IMR-90 (cell line): ENCODE results near the gene OLFML3. TPM values are rescaled to one million over a fixed set of nuclear protein-coding genes. Genes with fewer than 3 reads are reported as not detected.
"Not testable (repeated sequence)": the region's sequence is repeated elsewhere in the genome, so short reads cannot be mapped to it uniquely, and the experiment has no call there.

Experiments used
- ATAC-seq: fragments of 200-7000 bp; cut with Tn5 transposase; 2 replicates; pipeline ENCODE4 v1.9.1; 2020; ENCODE audit warnings: low read depth, mild to moderate bottlenecking, moderate library complexity
- BruUV-seq: library from RNA; stranded (reverse); fragments of 400-500 nt; replicated peaks from 2 replicates; lab custom pipeline; 2021; lab: Mats Ljungman, UMichigan
- CTCF ChIA-PET: fragments of 300-600 bp; formaldehyde crosslinking; extraction: SDS; loops from one replicate; lab custom pipeline; 2021; ENCODE audit warnings: antibody characterized with exemption; lab: Yijun Ruan, JAX
- POLR2A ChIA-PET: fragments of 300-600 bp; sonication (Branson Sonifier 250); formaldehyde crosslinking; loops from one replicate; lab custom pipeline; 2022; ENCODE audit warnings: antibody characterized with exemption; ENCODE audit not compliant: unreplicated experiment; lab: Charles Lee
- DNase-seq: peaks from one replicate; pipeline ENCODE4 v3.0.0; 2013
- H2AFZ ChIP-seq: replicated peaks from 2 replicates; pipeline ENCODE3; 2013; ENCODE audit warnings: low read length, mild to moderate bottlenecking; ENCODE audit not compliant: poor library complexity
- H2AK5ac ChIP-seq: 2 replicates; pipeline ENCODE4 v1.6.1; 2013; ENCODE audit warnings: low read depth, low read length, inconsistent platforms
- H2AK9ac ChIP-seq: replicated peaks from 2 replicates; pipeline ENCODE3; 2013; ENCODE audit warnings: mild to moderate bottlenecking, low read depth, low read length, moderate library complexity; ENCODE audit not compliant: poor library complexity
- H2BK120ac ChIP-seq: 2 replicates; pipeline ENCODE4 v1.6.1; 2013; ENCODE audit warnings: low read depth, low read length, inconsistent platforms
- H2BK15ac ChIP-seq: 3 replicates; pipeline ENCODE4 v1.6.1; 2013; ENCODE audit warnings: low read depth, low read length, inconsistent platforms
- H2BK20ac ChIP-seq: 2 replicates; pipeline ENCODE4 v1.6.1; 2013; ENCODE audit warnings: low read depth, mild to moderate bottlenecking, inconsistent platforms, low read length, moderate library complexity
- H2BK5ac ChIP-seq: 2 replicates; pipeline ENCODE4 v1.6.1; 2013; ENCODE audit warnings: mild to moderate bottlenecking, low read depth, low read length, inconsistent platforms; ENCODE audit not compliant: poor library complexity, severe bottlenecking
- H3K14ac ChIP-seq: replicated peaks from 2 replicates; pipeline ENCODE4 v1.6.1; 2013; ENCODE audit warnings: low read depth, low read length, inconsistent platforms
- H3K18ac ChIP-seq: 2 replicates; pipeline ENCODE4 v1.6.1; 2013; ENCODE audit warnings: low read depth, low read length, control low read depth
- H3K23ac ChIP-seq: 2 replicates; pipeline ENCODE4 v1.6.1; 2013; ENCODE audit warnings: low read depth, low read length, inconsistent platforms
- H3K27ac ChIP-seq: 2 replicates; pipeline ENCODE4 v1.5.1; 2013; ENCODE audit warnings: mild to moderate bottlenecking, control low read depth, low read length; ENCODE audit not compliant: insufficient read depth
- H3K27me3 ChIP-seq: 2 replicates; pipeline ENCODE4 v1.6.1; 2013; ENCODE audit warnings: low read length; ENCODE audit not compliant: control insufficient read depth, insufficient read depth
- H3K36me3 ChIP-seq: 2 replicates; pipeline ENCODE4 v1.6.1; 2013; ENCODE audit warnings: low read length, mixed read lengths; ENCODE audit not compliant: control insufficient read depth, insufficient read depth
- H3K4ac ChIP-seq: 2 replicates; pipeline ENCODE4 v1.6.1; 2013; ENCODE audit warnings: low read depth, low read length, inconsistent platforms
- H3K4me1 ChIP-seq: 2 replicates; pipeline ENCODE4 v1.6.1; 2013; ENCODE audit warnings: low read length, mixed read lengths; ENCODE audit not compliant: control insufficient read depth, insufficient read depth
- H3K4me2 ChIP-seq: 2 replicates; pipeline ENCODE4 v1.6.1; 2013; ENCODE audit warnings: low read depth, mild to moderate bottlenecking, control low read depth, low read length, moderate library complexity
- H3K4me3 ChIP-seq: 2 replicates; pipeline ENCODE4 v1.5.1; 2013; ENCODE audit warnings: low read depth, mild to moderate bottlenecking, control low read depth, low read length, moderate library complexity; ENCODE audit not compliant: insufficient read depth
- H3K56ac ChIP-seq: 2 replicates; pipeline ENCODE4 v1.6.1; 2013; ENCODE audit warnings: low read length, inconsistent platforms; ENCODE audit not compliant: insufficient read depth; ENCODE audit errors: extremely low read depth
- H3K79me1 ChIP-seq, 2 experiments: 2 replicates each; pipeline ENCODE4 v1.6.1; 2013; ENCODE audit warnings: low read length in 2 of 2, inconsistent platforms in 1 of 2, low read depth in 1 of 2
- H3K9ac ChIP-seq: 2 replicates; pipeline ENCODE4 v1.6.1; 2013; ENCODE audit warnings: low read depth, low read length, control low read depth
- H3K9me1 ChIP-seq: 2 replicates; pipeline ENCODE4 v1.6.1; 2013; ENCODE audit warnings: low read length, inconsistent platforms; ENCODE audit not compliant: insufficient read depth
- H3K9me3 ChIP-seq: 2 replicates; pipeline ENCODE4 v1.6.1; 2013; ENCODE audit warnings: low read length; ENCODE audit not compliant: control insufficient read depth, insufficient read depth
- H4K20me1 ChIP-seq: 2 replicates; pipeline ENCODE4 v1.6.1; 2013; ENCODE audit warnings: low read length, inconsistent platforms; ENCODE audit not compliant: insufficient read depth
- H4K5ac ChIP-seq: 2 replicates; pipeline ENCODE4 v1.6.1; 2013; ENCODE audit warnings: mild to moderate bottlenecking, low read depth, low read length, control low read depth
- H4K8ac ChIP-seq, 2 experiments: 2 replicates each; pipeline ENCODE4 v1.6.1; 2013; ENCODE audit warnings: low read depth in 2 of 2, low read length in 2 of 2, control low read depth in 1 of 2, inconsistent platforms in 1 of 2
- H4K91ac ChIP-seq: 2 replicates; pipeline ENCODE4 v1.6.1; 2013; ENCODE audit warnings: low read depth, low read length, inconsistent platforms; ENCODE audit not compliant: insufficient read depth
- WGBS, 2 experiments: methylation state at CpG; one replicate each; pipeline versions ENCODE4 v1.1.5 to v1.1.7; 2013; ENCODE audit warnings: missing lambda C conversion rate in 2 of 2; ENCODE audit not compliant: insufficient read length in 1 of 2; ENCODE audit errors: extremely low coverage in 2 of 2; 5-methylcytosine and 5-hydroxymethylcytosine counted together
- dilution Hi-C: fragments of 300-500 bp; cut with HindIII; formaldehyde crosslinking; loops from one replicate; pipeline ENCODE4 v1.14.3; 2018; ENCODE audit warnings: low sequenced_read_pairs; ENCODE audit not compliant: unreplicated experiment
- in situ Hi-C: fragments of 300-500 bp; cut with MboI; formaldehyde crosslinking; loops from 3 replicates; pipeline ENCODE4 v1.14.3; 2019; ENCODE audit warnings: low sequenced_read_pairs, inconsistent platforms, mixed read lengths
- intact Hi-C: fragments of 100-400 bp; cut with micrococcal nuclease; formaldehyde crosslinking; loops from 2 replicates; pipeline ENCODE4 v1.10.0; 2022
- polyA plus RNA-seq, 3 experiments: library from polyadenylated mRNA; depleted of rRNA; stranded (reverse); fragments of >200 nt; gene quantifications; 2 replicates each; pipeline ENCODE4 v1.2.3, GENCODE V29; 2012; ENCODE audit warnings: low replicate concordance in 1 of 3
- total RNA-seq: library from RNA; depleted of rRNA; stranded (reverse); fragments of >200 nt; gene quantifications from 2 replicates; pipeline ENCODE4 v1.2.3, GENCODE V29; 2012

Gene OLFML3
- total and polyA plus RNA-seq, 2 of the 4 experiments (the other 2 are of a cell fraction), result 40.9 to 71.3 TPM

GRCh38 chr1:114019724-114020123 is 40.5 kb downstream of the OLFML3 start:
- H3K27me3 ChIP-seq, H3K9me1 ChIP-seq, H2AK9ac ChIP-seq, BruUV-seq, H3K79me1 ChIP-seq, H3K18ac ChIP-seq, ATAC-seq, H4K20me1 ChIP-seq, POLR2A ChIA-PET, H3K14ac ChIP-seq, dilution Hi-C loops, H3K27ac ChIP-seq, H3K4me2 ChIP-seq, H3K4me3 ChIP-seq, H2BK15ac ChIP-seq, H4K91ac ChIP-seq, intact Hi-C loops, H2BK20ac ChIP-seq, H2AFZ ChIP-seq, H4K5ac ChIP-seq, H3K4me1 ChIP-seq, H3K9ac ChIP-seq, in situ Hi-C loops, DNase-seq, H2AK5ac ChIP-seq, H3K56ac ChIP-seq, H3K9me3 ChIP-seq, H3K23ac ChIP-seq, H3K4ac ChIP-seq, CTCF ChIA-PET, H3K36me3 ChIP-seq, H2BK120ac ChIP-seq, H2BK5ac ChIP-seq, H4K8ac ChIP-seq: not testable (repeated sequence)
- 80% methylated on average over 1 of the region's 3 CpGs; no CpG with 5 or more reads in 1 of the 2 experiments for WGBS, 2 experiments
